ENCODE data around the gene PPEF2. TPM values are rescaled to one million over a fixed set of nuclear protein-coding genes. Genes with fewer than 3 reads are reported as not detected.

Gene PPEF2
- total and polyA plus RNA-seq, 2 experiments from 2014 or later = not detected

- no peak for TF ChIP-seq CREB1 (CRISPR knock-in tag; IDR thresholded peaks at IDR 0.05; ENCODE audit: low read depth)
- TF ChIP-seq ETS1 (IDR thresholded peaks at IDR 0.05) = no peak
- no peak for TF ChIP-seq STAT1 (IDR thresholded peaks at IDR 0.05; ENCODE audit: unreplicated experiment)
- no peak for TF ChIP-seq EZH2phosphoT487 (IDR thresholded peaks at IDR 0.05; ENCODE audit: unreplicated experiment)
- no peak for TF ChIP-seq CTCF (conservative IDR thresholded peaks at IDR 0.05; ENCODE audit: low read depth in 2 of 2)
- TF ChIP-seq EZH2 (IDR thresholded peaks at IDR 0.05; ENCODE audit: low read depth, unreplicated experiment) = no peak
- TF ChIP-seq NANOG (IDR thresholded peaks at IDR 0.05; ENCODE audit: borderline replicate concordance) = no peak
- no peak for DNase-seq (ENCODE audit: low spot score)
- Histone ChIP-seq H3K4me1 (ENCODE audit: insufficient read depth) (no peaks in the 10 kb centered on the region), H4K20me1 (replicated peaks; ENCODE audit: insufficient read depth) (no peaks in the 10 kb centered on the region), H2AFZ (0 out of 2 replicates have a peak overlapping the region, but pooled peaks have one; percentile 16), H3K36me3 (ENCODE audit: insufficient read depth) (no peaks in the 10 kb centered on the region), H3K27me3 (ENCODE audit: insufficient read depth) (no peaks in the 10 kb centered on the region), H3K79me2 (replicated peaks; ENCODE audit: insufficient read depth) (no peaks in the 10 kb centered on the region), H3K4me3 (no peak overlapping the region), H3K4me2 (no peak overlapping the region), H3K9me2 (ENCODE audit: insufficient read depth) (no peaks in the 10 kb centered on the region), H3K27ac (ENCODE audit: low read depth) (no peak overlapping the region), H3F3A (replicated peaks; ENCODE audit: low read depth) (peaks cover 3% of the 10 kb centered on the region; the same call in 1 of the 2 replicates)
- Mint-ChIP-seq H3K4me1 (no peaks in the 10 kb centered on the region), H3K36me3 (ENCODE audit: low read depth) (no peaks in the 10 kb centered on the region), H3K4me3 (no peak overlapping the region), H3K9me3 (no peaks in the 10 kb centered on the region), H3K27ac (no peak overlapping the region), H3K27me3 (ENCODE audit: insufficient read depth, low read depth, poor library complexity) (peaks cover 3% of the 10 kb centered on the region)
- no peak for ATAC-seq
Measured at GRCh38 chr4:75821216-75821615, 81.0 kb downstream of the PPEF2 start.

- Histone ChIP-seq H3K4me1 (ENCODE audit: insufficient read depth) (no peaks in the 10 kb centered on the region), H3K36me3 (ENCODE audit: insufficient read depth) (no peaks in the 10 kb centered on the region), H3F3A (replicated peaks; ENCODE audit: low read depth) (peaks cover 3% of the 10 kb centered on the region; the same call in 1 of the 2 replicates), H3K79me2 (replicated peaks; ENCODE audit: insufficient read depth) (no peaks in the 10 kb centered on the region), H2AFZ (no peak overlapping the region), H3K27ac (ENCODE audit: low read depth) (no peak overlapping the region), H3K27me3 (ENCODE audit: insufficient read depth) (no peaks in the 10 kb centered on the region), H3K9me2 (ENCODE audit: insufficient read depth) (no peaks in the 10 kb centered on the region), H4K20me1 (replicated peaks; ENCODE audit: insufficient read depth) (no peaks in the 10 kb centered on the region), H3K4me3 (no peak overlapping the region), H3K4me2 (no peak overlapping the region)
- H3K4me3 Mint-ChIP-seq = no peak overlapping the region
- DNase-seq (ENCODE audit: low spot score) (no peak), ATAC-seq (no peak)
- peaks cover 3% of the 10 kb centered on the region for H3K27me3 Mint-ChIP-seq (ENCODE audit: insufficient read depth, low read depth, poor library complexity)
- no peaks in the 10 kb centered on the region for H3K9me3 Mint-ChIP-seq
- no peaks in the 10 kb centered on the region for H3K4me1 Mint-ChIP-seq
- no peak overlapping the region for H3K27ac Mint-ChIP-seq
- no peaks in the 10 kb centered on the region for H3K36me3 Mint-ChIP-seq (ENCODE audit: low read depth)
- TF ChIP-seq ETS1 (IDR thresholded peaks at IDR 0.05) (no peak), ZNF114 (CRISPR knock-in tag; IDR thresholded peaks at IDR 0.05) (no peak), STAT1 (IDR thresholded peaks at IDR 0.05; ENCODE audit: unreplicated experiment) (no peak), CTCF (conservative IDR thresholded peaks at IDR 0.05; ENCODE audit: low read depth in 2 of 2) (no peak), JUNB (IDR thresholded peaks at IDR 0.05; ENCODE audit: unreplicated experiment) (no peak), POLR2AphosphoS5 (IDR thresholded peaks at IDR 0.05; ENCODE audit: low read depth) (no peak), EZH2 (IDR thresholded peaks at IDR 0.05; ENCODE audit: low read depth, unreplicated experiment) (no peak), NANOG (IDR thresholded peaks at IDR 0.05; ENCODE audit: borderline replicate concordance) (no peak), CREB1 (CRISPR knock-in tag; IDR thresholded peaks at IDR 0.05; ENCODE audit: low read depth) (no peak), REST (IDR thresholded peaks at IDR 0.05; ENCODE audit: unreplicated experiment) (no peak)
Measured at GRCh38 chr4:75820676-75821075, 81.6 kb downstream of the PPEF2 start.
